ENCODE measurements around the gene EHMT1.
"Not testable (repeated sequence)": the region's sequence is repeated elsewhere in the genome, so short reads cannot be mapped to it uniquely, and the experiment has no call there.

DNA sequence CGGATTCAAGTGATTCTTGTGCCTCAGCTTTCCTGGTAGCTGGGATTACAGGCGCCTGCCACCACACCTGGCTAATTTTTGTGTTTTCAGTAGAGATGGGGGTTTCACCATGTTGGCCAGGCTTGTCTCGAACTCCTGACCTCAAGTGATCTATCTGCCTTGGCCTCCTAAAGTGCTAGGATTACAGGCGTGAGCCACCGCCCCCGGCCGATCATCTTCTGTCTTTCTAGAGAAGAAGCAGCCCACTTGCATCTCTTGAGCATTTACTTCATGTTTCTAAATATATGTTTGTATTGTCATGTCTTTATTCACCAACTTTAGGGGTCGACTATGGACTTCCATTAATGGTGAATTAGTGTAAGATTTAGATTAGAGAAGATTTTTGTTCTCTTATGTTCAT is 3.4 kb downstream of the EHMT1 start:
- TF ChIP-seq, protein P1, sequence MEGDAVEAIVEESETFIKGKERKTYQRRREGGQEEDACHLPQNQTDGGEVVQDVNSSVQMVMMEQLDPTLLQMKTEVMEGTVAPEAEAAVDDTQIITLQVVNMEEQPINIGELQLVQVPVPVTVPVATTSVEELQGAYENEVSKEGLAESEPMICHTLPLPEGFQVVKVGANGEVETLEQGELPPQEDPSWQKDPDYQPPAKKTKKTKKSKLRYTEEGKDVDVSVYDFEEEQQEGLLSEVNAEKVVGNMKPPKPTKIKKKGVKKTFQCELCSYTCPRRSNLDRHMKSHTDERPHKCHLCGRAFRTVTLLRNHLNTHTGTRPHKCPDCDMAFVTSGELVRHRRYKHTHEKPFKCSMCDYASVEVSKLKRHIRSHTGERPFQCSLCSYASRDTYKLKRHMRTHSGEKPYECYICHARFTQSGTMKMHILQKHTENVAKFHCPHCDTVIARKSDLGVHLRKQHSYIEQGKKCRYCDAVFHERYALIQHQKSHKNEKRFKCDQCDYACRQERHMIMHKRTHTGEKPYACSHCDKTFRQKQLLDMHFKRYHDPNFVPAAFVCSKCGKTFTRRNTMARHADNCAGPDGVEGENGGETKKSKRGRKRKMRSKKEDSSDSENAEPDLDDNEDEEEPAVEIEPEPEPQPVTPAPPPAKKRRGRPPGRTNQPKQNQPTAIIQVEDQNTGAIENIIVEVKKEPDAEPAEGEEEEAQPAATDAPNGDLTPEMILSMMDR (IDR thresholded peaks at IDR 0.05; ENCODE audit: low read length) = not testable (repeated sequence)
- not testable (repeated sequence) for TF ChIP-seq EZH2 (IDR thresholded peaks at IDR 0.05; ENCODE audit: borderline replicate concordance, low read length)

Measured in OCI-LY1 (cell line).